NCI-H2227 (cell line): ENCODE measurements around the gene HDAC7.
A peak's percentile ranks its signal among the peaks of the same experiment; 100 is the strongest.
"Not testable (repeated sequence)": the region's sequence is repeated elsewhere in the genome, so short reads cannot be mapped to it uniquely, and the experiment has no call there.

Experiments used
- DNase-seq: peaks from one replicate; lab custom pipeline; 2025; ENCODE audit not compliant: unreplicated experiment; lab: John Stamatoyannopoulos, UW

Gene HDAC7

DNA sequence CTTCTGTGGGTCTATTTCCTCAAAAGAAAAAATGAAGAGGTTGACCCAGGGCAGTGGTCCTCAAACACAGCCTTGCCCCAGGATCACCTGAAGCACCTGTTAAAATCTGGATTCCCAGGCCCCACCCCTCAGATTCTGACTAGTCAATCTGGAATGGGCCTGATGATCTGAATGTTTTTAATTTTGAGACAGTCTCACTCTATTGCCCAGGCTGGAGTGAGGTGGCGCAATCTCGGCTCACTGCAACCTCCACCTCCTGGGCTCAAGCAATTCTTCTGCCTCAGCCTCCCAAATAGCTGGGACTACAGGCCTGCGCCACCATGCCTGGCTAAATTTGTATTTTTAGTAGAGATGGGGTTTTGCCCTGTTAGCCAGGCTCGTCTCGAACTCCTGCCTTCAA, 4.3 kb downstream of the HDAC7 start:
- DNase-seq: not testable (repeated sequence)

DNA sequence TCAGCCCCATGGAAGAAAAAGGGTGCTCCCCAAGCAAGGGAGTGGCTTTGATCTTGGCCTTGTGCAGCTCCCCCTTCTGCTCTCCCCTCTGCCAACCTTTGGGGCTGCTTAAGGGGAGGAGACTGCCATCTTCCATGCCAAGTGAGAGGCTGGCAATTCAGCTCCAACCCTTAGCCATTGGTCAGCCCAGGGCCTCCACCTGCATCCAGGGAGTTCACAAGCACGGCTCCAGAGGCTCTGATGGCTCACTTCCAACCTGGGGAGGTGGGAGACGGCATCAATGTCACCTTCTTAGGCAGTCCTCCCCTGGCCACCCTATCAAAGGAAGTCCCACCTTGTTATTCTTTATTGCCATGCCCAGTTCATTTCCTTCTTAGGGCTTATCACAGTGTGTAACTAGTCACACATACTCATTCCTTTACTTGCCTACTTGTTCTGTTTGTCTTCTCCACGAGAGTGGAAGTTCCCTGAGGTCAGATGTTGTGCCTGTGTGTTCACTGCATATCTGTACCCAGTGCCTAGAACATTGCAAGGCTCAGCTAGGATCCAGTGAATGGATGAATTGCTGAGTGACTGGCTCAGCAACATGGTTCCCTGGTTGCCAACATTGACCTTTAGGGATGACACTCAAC, 5.0 kb downstream of the HDAC7 start:
- no peak for DNase-seq

DNA sequence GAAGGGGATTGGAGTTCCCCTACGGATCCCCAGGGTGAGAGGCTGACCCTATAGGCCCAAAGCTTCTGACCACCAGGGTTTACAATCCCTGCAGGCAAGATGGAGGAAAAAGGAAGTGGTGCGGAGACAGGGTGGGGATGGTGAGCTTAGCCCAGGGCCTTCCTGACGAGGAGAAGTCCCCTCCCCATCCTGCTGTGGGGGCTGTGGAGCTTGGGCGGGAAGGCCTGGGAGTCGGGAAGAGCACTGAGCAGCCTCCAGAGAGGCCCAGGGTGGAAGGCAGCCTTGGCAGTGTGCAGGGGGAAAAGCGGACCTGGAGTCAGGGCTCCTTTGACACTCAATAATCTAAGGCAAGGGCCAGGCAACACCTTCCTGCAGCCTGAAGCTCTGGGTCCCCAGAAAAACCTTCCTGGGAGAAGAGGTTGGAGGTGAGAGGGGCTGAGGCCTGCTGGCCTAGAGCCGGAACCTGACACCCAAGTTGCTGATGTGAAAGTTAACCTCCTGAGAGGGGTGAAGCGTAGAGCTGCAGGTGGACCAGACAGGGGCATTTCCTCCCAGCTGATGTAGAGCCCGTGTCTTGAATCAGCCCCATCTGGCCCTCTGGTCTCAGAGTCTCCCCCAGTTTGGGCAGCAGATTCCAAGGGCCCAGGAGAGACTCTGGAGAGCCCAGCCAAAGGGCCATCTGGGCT, 6.0 kb downstream of the HDAC7 start:
- no peak for DNase-seq

DNA sequence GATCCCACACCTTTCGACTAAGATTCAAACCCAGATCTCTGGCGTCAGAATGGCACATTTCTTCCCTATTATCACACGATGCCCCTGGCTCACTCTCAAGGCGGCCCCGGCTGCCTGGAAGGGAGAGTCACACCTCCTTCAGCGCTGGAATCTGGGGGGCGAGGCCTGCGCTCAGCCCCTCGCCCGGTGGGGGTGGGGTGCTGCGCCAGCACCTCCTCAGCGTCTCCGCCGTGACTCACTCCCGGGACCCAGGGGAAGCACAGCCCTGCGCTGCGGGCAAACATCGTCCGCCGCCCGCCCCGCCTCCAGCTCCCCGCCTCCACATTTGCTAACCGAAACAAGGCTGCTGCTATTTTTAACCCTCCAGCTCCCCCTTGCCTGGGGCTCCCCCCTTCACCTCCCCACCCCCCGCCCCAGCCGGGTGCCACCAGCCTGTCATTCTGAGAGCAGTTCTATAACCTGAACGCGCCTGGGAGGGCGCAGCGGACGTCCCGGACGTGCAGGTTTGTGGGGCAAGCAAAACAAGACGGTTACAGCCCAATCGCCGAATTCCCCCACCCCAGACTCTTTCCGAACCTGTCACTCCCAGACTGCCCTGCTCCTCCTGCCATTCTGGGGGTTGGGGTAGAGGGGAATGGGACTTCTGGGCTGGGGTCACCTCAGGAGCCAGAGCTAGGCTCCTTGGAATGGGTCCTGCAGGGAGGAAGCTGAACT, 6.7 kb downstream of the HDAC7 start:
- DNase-seq: peak; percentile 69

DNA sequence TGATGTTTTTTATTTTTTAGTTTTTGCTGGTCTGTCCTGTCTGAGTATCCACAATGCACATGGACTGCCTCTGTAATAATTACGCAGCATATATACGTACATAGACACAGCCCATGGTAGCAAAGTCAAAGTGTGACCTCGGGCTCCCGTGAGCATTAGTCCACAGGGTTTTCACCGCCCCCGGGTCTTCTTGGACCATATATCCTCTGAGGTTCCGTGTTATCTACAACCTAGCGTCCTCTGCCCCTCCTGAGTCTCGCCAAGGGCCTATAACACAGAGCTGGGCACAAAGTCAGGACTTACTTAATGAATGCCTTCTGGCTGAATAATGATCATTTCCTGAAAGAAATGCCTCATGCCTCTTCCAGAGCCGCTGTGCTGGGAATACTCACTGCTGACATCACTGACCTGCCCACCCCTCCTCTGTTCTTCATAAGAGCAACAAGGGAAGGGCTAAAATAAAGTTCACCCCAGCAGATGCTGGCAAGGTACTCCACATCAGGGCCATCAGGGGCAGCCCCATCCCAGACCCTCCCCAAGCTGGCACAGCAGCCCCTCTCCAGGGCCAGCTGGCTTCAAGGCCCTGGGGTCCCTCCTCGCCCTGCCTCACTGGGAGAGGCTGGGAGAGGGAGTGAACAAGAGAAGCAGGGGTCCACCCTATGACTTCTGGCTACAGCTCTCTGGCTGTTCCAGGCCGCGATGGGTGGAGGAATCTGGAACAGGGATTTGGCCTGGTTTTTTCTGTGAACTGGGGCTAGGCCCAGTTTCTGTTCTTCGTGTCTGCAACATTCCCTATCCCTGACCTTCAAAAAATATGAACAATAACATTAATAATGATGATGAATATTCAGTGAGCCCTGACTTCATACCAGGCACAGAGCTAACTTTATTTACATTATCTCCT, 7.9 kb downstream of the HDAC7 start:
- no peak for DNase-seq

DNA sequence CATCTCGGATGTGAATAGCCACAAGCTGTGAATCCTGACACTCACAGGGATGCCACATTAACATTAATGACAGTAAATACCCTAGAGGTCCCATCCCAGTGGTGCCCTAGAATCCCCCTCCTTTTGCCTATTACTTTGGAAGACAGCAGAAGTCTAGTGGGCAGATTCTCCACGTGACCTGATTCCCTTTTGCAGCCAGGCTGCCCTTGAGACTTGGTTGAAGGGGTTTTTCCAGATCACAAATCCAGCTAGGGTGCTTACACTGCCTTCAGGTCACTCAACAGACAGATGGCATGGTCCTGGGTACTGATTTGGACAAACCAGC, 8.7 kb downstream of the HDAC7 start:
- DNase-seq: no peak

DNA sequence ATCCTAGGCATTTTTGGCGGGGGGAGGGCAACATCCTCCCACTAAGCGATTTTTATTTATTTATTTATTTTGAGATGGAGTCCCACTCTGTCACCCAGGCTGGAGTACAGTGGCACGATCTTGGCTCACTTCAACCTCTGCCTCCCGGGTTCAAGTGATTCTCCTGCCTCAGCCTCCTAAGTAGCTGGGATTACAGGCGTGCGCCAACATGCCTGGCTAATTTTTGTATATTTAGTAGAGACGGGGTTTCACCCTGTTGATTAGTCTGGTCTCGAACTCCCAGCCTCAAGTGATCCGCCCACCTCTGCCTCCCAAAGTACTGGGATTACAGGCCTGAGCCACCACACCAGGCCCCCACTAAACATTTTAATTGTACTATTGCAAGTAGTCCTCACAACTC, 10.2 kb downstream of the HDAC7 start:
- not testable (repeated sequence) for DNase-seq

DNA sequence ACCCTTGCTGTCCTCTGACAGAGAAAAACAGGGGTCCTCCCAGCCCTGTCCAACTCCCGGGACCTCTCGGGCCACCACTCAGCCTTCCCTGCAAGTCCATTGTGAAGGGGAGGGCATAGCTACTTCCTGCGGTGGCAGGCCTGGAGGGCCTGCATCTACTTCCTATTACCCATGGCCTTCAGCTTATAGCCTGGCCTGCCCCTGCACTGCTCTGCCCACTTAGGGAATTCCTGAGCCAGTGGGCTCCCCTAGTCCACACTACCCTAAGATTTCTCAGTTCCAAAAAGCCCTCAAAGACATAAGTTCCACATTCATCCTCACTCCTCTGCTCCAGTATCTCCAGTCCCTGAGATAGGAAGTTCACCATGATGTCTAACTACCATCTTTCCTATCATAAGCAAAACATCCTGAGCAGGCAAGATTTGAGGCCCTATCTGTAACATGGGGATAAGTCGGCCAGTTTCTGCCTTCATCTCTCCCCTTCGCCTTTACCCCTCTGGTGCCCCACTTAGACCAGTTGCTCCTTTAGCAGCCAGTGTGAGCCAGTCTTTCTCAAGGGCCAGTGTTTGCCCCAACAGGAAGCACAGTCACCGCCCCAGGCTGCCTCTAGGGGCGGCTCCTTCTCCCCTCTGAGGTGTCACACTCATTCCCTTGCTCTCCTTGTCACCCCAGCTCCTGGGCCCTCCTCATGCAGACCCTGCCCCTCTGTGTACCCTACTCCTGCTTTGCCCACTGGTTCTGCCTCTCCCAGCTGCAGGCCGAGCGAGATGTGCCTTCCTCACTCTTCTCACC, 10.9 kb downstream of the HDAC7 start:
- no peak for DNase-seq

DNA sequence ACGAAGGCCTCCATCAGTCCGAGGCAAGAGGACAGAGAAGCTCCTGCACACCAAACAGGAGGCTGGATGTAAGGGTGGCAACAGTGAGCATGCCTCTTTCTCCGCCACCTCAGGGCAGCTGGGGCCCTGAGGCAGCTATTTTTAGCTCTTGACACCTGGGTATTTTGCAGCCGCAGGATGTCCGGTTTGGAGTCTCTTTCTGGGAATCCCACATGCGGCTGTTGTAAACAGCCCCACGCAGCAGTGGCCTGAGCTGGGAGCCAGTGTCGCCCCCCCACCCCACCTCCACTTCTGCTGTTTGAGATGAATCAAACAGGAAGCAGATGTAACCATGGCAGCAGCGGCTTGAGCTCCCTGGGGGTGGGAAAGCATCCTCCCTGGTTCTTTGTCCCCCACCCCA, 11.7 kb downstream of the HDAC7 start:
- DNase-seq: peak; percentile 25

DNA sequence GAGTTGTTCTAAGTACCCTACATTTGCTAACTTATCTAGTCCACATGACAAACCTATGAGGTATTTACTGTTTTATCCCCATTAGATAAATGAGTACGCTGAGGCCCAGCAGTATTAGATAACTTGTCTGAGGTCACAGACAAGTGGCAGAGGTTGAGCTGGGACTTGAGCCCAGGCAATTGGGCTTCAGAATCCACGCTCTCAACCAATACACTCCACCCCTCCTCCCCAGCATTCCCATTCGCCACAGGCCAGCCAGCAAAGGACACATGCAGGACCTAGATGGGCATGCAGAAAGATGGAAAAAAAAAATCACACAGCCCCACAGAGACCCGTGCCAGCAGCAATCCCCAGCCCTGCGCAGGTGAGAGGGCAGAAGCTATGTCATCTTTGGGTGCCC, 12.4 kb downstream of the HDAC7 start:
- no peak for DNase-seq

DNA sequence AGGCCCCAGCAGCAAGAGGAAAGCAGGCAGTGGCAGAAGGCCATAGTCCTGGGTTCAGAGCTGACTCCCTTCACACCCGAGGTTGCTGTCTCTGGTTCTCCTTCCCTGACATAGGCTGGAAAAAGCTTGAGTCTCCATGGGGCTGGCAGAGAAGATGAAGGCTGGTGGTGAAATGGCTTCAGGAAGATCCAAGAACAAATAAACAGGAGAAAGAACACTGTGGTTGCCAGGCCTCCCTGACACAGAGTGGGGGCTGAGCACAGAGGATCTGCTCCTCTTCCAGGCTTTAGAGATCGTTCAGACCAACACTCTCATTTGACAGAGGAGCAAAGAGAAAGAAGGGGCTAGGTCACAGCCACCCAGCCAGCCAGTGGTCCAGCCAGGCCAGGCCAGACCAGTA, 14.3 kb downstream of the HDAC7 start:
- no peak for DNase-seq

DNA sequence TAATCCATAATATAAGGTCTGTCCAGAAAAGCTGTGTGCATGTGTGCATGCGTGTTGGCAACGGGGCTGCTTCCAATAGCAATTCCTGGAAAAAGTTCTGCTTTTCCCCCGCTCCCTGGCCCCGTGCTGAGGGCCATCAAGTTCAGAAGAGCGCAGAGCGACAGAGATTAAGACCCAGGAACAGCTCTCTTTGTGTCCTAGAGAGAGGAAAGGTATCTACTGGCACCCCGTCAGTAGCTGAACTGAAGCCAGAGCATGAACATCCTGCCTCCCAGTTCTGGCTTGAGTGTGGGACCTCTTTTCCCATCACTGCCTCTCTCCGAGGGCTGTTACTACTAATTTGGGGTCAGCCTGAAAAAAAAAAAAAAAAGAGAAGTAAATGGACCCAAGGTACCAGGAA, 15.5 kb downstream of the HDAC7 start:
- no peak for DNase-seq

DNA sequence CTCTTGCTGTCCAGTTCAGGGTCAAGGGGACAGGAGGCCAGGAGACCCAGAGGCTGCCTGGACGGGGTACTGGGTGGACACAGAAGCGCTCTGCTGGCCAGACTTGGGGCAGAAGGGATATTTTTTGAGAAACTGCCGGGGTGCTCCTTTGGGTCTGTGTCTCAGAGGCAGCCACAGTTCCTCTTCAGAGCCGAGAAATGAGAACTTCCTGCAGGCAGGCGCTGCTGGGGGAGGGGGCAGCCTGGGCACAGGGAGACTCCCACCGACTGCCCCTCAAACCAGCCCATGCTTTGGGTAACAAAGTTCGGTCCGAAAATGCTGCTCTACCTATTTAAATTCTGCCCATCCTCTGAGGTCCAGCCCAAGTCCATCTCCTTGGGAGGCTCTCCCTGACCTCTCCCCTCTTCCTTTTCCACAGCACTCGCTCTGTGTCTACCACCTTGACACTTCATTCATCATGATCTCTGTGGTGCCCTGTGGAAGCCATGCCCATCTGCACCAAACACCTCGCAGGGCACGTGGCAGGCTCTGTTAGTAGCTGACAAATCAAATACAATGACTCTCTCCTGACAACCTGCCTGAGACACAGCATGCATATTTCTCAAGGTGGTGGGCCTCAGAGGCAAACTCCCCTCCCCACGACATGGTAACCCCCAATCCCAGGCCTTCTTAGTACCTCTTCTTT, 16.4 kb downstream of the HDAC7 start:
- DNase-seq: no peak

DNA sequence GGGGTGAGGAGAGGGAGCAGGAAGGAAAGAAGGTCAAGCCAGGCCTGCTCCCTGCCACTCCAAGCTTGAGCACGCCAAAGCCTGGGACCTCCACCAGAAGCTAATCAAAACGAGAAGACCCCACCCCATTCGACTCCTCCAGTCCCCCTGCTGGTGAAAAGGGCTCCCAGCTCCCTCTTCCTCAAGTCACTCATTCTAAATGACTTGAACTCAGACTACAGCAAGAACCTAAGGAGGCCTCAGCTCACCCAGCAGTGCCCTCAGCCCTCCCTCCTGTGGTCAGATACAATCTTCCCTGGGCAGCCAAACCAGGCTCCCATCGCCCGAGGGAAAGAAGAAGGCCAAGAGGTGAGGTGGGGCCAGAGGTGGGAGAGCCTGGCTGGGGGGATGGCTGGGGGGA, 17.4 kb downstream of the HDAC7 start:
- no peak for DNase-seq

DNA sequence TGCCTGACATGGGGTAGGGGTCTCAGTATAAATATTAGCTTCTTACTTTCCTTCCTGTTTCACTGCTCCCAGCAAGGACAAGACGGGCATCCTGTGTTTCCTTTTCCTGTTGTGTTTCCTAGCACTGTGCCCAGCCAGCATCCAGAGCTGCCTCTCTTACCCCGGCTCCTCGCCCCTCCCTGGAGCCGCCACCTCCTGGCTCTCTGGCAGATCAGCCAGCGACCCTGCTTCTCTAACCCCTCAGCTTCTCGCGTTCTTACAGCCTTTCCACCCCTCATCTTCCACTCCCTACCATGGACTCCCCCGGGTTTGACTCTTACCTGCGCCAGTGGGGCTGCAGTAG, 17.8 kb downstream of the HDAC7 start:
- DNase-seq: no peak

DNA sequence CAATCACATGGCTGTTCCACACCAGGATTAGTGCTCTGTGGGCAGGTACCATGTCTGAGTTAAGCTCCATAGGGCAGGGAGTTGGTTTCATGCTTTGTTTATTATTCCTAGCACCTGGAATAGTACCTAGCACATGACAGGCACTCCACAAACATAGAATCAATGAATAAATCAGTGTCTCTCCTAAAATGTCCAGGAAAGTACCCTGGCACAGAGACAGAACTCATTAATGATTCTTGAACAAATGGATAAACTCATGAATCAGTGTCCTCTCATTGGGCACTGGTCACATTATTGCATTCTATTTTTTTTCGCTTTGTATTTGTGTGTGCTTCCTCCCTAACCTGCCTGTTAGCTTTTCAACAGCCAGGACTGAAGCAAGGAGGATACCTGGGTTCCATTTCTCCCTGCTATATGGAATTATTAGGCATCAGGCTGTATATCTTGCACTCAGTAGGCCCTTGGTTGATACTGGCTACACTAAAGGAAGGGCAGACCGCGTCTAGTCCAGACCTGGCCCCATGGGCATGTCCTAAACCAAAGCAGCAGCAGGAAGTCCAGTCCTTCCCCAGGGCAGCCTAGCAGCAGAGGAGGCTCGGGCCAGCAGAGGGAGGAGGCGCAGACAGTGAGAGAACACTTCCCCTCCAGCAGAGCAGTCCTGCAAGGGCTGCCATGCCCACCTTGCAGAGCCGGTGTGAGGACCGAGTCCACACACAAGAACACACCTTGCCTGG, 18.4 kb downstream of the HDAC7 start:
- DNase-seq: no peak

DNA sequence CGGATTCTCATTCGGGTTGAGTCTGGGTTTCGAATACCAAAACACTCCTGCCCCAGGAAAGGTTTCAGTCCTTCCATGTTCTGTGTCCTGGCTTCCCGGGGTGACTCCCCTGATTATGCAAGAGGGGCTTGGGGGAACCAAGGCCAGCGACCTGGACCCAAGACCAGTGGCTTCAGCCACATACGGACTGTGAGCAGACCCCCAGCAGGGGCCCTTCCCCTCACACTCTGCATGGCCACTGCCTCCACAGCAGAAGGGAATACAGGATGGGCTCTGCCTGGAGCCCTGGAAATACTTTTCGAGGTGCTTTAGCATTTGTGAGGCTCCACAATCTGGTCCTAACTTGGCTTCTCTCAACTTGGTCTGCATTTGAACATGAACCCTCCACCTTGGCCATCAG, 19.1 kb downstream of the HDAC7 start:
- no peak for DNase-seq

DNA sequence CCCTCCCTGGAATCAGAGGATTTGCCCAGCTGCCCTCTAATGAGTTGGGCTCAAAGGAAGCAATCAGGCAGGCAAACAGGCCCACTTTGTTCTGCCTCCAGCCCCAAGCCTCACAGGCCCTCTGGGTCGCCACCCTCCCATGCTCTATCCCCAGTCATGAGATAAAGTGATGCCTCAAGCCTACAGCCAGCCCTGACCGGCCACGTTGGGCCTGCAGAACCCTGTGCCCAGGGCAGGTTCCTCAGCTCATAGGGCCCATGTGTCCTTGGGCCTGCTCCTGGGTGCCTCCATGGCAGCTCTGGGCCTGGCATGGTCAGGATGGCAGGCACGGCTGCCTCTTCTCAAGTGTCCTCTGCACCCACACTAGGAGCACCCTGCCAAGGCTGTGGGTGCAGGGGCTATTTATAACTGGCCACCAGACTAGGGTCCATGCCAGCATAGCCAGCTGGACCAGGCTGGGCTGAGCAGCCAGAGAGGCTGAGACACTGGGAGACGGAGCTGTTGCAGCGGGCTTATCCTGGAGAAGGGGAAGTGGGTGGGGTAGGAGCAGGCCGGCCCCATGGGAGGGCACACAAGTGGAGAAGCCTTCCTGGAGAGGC, 20.2 kb downstream of the HDAC7 start:
- no peak for DNase-seq

DNA sequence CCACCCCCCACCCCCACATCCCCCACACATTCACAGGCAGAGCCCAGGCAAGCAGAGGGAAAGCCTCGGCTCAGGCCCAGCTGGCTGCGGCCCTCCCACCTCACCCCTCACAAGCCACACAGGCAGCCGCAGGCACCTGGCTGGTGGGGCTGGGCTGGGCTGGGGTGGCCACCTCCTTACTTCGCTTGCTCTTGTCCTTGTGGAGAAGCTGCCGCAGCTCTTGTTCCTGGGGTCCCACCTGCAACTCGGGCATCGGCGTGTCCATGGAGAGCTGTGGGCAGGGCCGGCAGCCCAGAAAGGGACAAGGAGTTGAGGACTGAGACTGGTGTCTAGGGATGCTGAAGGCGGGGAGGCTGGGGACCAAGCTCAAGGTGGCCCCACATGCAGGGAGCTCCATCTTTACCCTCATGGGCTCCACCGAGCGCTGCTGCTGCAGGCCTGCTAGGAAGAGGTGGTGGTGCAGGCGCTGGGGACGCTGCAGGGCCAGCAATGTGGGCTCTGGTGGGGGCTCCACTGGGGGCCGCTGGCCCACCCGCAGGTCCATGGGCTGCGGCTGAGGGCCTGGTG, 21.2 kb downstream of the HDAC7 start:
- no peak for DNase-seq
